GM12874 (cell line): ENCODE data around the gene KIAA1210.

ENCODE experiments used
- CTCF ChIP-seq: IDR thresholded peaks from 2 replicates; pipeline ENCODE4 v1.5.1; 2011; ENCODE audit warnings: low read depth, mild to moderate bottlenecking, control low read depth, low read length, moderate library complexity; ENCODE audit not compliant: insufficient read depth

The KIAA1210 gene

DNA sequence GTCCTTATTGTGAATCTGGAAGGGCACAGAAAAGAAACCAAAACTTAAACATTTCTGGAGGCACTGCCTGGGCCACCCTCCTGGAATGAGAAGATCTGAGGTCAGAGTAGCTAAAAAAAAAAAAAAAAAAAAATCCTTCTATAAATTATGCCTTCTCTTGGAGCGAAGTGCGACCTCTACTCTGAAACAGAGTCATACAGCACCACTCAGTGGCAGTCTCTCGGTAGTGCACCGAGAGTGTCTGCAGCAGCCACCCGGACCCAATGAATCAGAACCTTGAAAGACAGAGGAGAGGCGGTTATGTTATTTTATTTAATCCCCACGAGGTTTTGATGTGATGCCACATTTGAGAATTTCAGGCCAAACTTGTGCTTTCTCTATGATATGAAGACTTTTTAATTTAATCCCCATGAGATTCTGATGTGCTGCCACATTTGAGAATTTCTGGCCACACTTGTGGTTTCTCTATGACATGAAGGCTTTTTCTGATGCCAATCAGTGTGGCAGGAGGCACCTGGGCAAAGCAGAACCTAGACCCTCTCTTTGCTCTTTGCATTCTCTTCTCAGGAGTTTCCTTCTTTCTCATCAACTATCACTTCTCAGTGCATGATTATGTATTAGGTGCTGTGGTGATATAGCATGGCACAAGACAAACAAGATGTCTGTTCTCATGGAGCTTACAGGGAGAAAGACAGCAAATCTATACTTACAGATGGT lies 60.4 kb downstream of the KIAA1210 start:
- peak; percentile 44; the same call in 1 of the 2 replicates for TF ChIP-seq CTCF

DNA sequence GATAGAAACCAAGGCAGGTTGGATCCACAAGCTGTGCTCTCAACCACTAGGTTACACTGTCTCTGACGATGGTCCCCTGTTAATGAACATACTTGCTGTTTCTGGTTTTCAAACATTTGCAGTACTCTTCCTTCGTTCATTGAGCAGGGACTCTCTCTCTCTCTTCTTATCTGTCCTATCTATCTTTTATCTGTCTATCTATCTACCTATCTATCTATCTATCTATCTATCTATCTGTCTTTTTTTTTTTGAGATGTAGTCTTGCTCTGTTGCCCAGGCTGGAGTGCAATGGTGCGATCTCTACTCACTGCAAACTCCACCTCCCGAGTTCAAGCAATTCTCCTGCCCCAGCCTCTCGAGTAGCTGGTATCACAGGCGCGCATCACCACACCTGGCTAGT lies 64.2 kb downstream of the KIAA1210 start:
- TF ChIP-seq CTCF: no peak

DNA sequence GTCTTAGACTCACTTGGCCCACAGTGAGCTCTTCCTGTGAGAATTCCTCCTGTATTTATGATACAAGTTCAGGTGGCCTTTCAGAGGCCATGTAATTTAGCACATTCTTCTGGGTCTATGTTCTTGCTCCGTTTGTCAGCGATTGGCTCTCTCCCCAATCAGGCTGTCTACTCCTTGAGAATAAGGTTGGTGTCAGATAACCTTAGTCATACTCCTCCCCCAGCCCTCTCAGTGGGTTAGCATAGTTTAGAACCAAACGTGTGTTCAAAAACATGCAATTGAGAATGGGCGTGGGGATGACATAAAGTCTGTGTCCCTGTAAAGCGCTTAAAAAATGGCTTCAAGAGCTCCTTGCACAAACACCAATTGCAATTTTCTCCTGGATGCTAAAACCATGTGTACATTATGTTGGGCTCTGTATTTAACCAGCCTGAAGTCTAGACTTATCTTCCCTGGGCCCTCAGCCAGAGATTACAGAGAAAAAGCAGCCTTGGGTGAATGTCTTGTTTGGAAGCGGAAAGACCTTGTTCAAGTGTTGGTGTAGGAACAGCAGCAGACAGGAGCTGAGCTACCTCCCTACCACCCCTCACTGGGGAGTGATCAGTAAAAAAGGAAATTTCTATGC lies 64.8 kb downstream of the KIAA1210 start:
- TF ChIP-seq CTCF: no peak

GRCh38 chrX:119055687-119056086 lies 71.9 kb downstream of the KIAA1210 start:
- TF ChIP-seq CTCF: no peak

GRCh38 chrX:119045884-119046283 lies 81.7 kb downstream of the KIAA1210 start:
- TF ChIP-seq CTCF: no peak

- TF ChIP-seq CTCF: no peak
These were observed 84.6 kb downstream of the KIAA1210 start for GRCh38 chrX:119042996-119043395.

GRCh38 chrX:119042040-119042439 lies 85.6 kb downstream of the KIAA1210 start:
- TF ChIP-seq CTCF: no peak
